Adrenal gland (tissue), 12 donors: ENCODE data around the gene AAR2. TPM values are rescaled to one million over a fixed set of nuclear protein-coding genes. Genes with fewer than 3 reads are reported as not detected.

Experiments used
- DNase-seq, 7 donors: peaks; one replicate each; pipeline ENCODE4 v3.0.0-alpha.2; 2019 to 2020
- H3K27ac ChIP-seq, 5 donors: fragments of 200-600 bp; sonication (generic) in 4 of 5; 1 replicate in 3 of 5; 2 replicates in 2 of 5; pipeline versions ENCODE4 v1.5.1 to v1.8.0; 2016 to 2020; ENCODE audit warnings: mild to moderate bottlenecking in 1 of 5
- H3K27me3 ChIP-seq: fragments of 200-600 bp; 2 replicates; pipeline ENCODE4 v1.8.0; 2021
- H3K36me3 ChIP-seq, 2 donors: fragments of 200-600 bp; replicated peaks in 1 of 2; 1 replicate in 1 of 2; 2 replicates in 1 of 2; pipeline versions ENCODE4 v1.5.1 to v1.8.0; 2018 to 2022
- H3K4me1 ChIP-seq, 2 donors: fragments of 200-600 bp; replicated peaks in 1 of 2; 1 replicate in 1 of 2; 2 replicates in 1 of 2; pipeline versions ENCODE4 v1.5.1 to v1.8.0; 2018 to 2021
- H3K4me3 ChIP-seq, 4 donors: fragments of 200-600 bp; sonication (generic) in 3 of 4; one replicate each; pipeline ENCODE4 v1.5.1; 2016 to 2018
- H3K9me3 ChIP-seq, 3 donors: fragments of 200-600 bp; sonication (generic) in 1 of 3; replicated peaks in 1 of 3; 1 replicate in 2 of 3; 2 replicates in 1 of 3; pipeline versions ENCODE4 v1.5.1 to v1.8.0; 2016 to 2021
- POLR2A ChIP-seq, 2 donors: fragments of 450-650 bp; IDR thresholded peaks; one replicate each; pipeline ENCODE4 v1.6.1; 2017; ENCODE audit warnings: antibody characterized with exemption in 2 of 2, mild to moderate bottlenecking in 2 of 2, moderate library complexity in 1 of 2
- WGBS, 4 donors: extraction: QIAGEN DNeasy Blood & Tissue Kit in 2 of 4; methylation state at CpG; one replicate each; pipeline versions ENCODE4 v1.1.5 to v1.1.7; 2013 to 2017; 5-methylcytosine and 5-hydroxymethylcytosine counted together
- intact Hi-C, 2 donors: fragments of 100-400 bp; cut with DNase I; formaldehyde crosslinking; loops; one replicate each; pipeline versions ENCODE4 v1.14.1 to v1.15.0; 2022 to 2023
- polyA plus RNA-seq, 3 donors: library from polyadenylated mRNA; stranded (reverse); fragments of 200-250 nt in 2 of 3; fragments of 350-450 nt in 1 of 3; fragmentation: Illumina TruSeq in 1 of 3; extraction: RNeasy Lipid Tissue Mini Kit (QIAGEN cat#74804) in 1 of 3; gene quantifications; one replicate each; pipeline ENCODE4 v1.2.3, GENCODE V29; 2013 to 2014
- total RNA-seq, 9 donors: library from RNA; depleted of rRNA in 4 of 9; stranded (reverse); fragments of >200 nt in 4 of 9; fragments of 120-200 nt in 1 of 9; fragmentation: NEBNext Ultra II Directional in 1 of 9; extraction: Animal tissue kit (Norgen Biotek cat#: 25700) in 1 of 9; gene quantifications; one replicate each; pipeline versions ENCODE4 v1.1.0 to v1.2.4, GENCODE V29; 2013 to 2023
- TF ChIP-seq, protein P1 (sequence below), 6 experiments: fragments of 450-650 bp in 4 of 6; fragments of 200-600 bp in 2 of 6; sonication (generic) in 1 of 6; IDR thresholded peaks; 1 replicate in 5 of 6; 2 replicates in 1 of 6; pipeline versions ENCODE4 v1.5.1 to v1.8.0; 2016 to 2021; ENCODE audit warnings: antibody characterized with exemption in 6 of 6, mild to moderate bottlenecking in 2 of 6, moderate library complexity in 1 of 6
- donor health status: healthy with polysubstance abuse.
- donor health status: Bipolar disorder and iron deficiency.
- donor health status: DM: yes; HTN: yes; CAD: no.
- donor health status: DM: no; HTN: no; CAD: no.
- donor health status: DM: no; HTN: no; CAD: no.
- donor health status: DM: yes; HTN: yes; CAD: no.

AAR2 gene
- total and polyA plus RNA-seq, 12 donors, result 11.7 to 50.4 (median 32.6) TPM

DNA sequence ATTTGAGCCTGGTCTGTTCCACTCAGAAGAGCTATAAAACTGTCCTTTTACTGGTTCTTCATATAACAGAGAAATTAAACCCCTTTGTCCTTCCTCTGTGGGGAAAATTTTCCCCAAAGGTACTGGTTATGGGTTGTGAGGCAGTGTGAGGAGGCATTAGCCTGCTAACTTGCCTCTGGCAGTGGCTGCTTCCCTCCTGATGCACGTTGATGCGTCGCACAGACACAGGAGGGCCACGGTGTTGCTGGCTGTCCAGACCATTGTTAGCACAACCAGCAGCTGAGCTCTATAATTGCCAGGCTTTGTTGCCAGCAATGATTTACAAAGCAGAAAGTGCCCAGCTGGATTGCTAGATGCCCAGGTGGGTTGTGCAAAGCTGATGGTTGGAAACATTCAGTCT is 10.1 kb downstream of the AAR2 start:
- peak overlapping the region in 1 of 5 donors; percentile 53 for H3K27ac ChIP-seq
- peak in 1 of 7 donors; percentile 76 for DNase-seq
- H3K27me3 ChIP-seq, result no peaks in the 10 kb centered on the region
- no peaks in the 10 kb centered on the region for H3K9me3 ChIP-seq
- TF ChIP-seq, protein P1, sequence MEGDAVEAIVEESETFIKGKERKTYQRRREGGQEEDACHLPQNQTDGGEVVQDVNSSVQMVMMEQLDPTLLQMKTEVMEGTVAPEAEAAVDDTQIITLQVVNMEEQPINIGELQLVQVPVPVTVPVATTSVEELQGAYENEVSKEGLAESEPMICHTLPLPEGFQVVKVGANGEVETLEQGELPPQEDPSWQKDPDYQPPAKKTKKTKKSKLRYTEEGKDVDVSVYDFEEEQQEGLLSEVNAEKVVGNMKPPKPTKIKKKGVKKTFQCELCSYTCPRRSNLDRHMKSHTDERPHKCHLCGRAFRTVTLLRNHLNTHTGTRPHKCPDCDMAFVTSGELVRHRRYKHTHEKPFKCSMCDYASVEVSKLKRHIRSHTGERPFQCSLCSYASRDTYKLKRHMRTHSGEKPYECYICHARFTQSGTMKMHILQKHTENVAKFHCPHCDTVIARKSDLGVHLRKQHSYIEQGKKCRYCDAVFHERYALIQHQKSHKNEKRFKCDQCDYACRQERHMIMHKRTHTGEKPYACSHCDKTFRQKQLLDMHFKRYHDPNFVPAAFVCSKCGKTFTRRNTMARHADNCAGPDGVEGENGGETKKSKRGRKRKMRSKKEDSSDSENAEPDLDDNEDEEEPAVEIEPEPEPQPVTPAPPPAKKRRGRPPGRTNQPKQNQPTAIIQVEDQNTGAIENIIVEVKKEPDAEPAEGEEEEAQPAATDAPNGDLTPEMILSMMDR (IDR thresholded peaks at IDR 0.05), result no peak
- intact Hi-C loops, result no loop called here
- 89 to 94% (median 91%) methylated on average over 3 to 4 of the region's 4 CpGs for WGBS, 4 donors
- H3K36me3 ChIP-seq, result peaks cover 0 to 77% of the 10 kb centered on the region in 2 donors
- no peak overlapping the region for H3K4me3 ChIP-seq
- H3K4me1 ChIP-seq, result peaks cover 6 to 16% of the 10 kb centered on the region in 2 donors

GRCh38 chr20:36248836-36249235 is 12.6 kb downstream of the AAR2 start:
- intact Hi-C loops, result no loop called here
- H3K36me3 ChIP-seq, result peaks cover 0 to 74% of the 10 kb centered on the region in 2 donors
- no peak overlapping the region for H3K27ac ChIP-seq
- DNase-seq, result no peak
- H3K27me3 ChIP-seq, result no peaks in the 10 kb centered on the region
- no peak overlapping the region for H3K4me3 ChIP-seq
- H3K9me3 ChIP-seq, result no peaks in the 10 kb centered on the region
- peaks cover 0 to 4% of the 10 kb centered on the region in 2 donors for H3K4me1 ChIP-seq
- WGBS, 4 donors, result 77 to 86% (median 86%) methylated on average over 4 of the region's 4 CpGs
- TF ChIP-seq, protein P1 (IDR thresholded peaks at IDR 0.05), result no peak

GRCh38 chr20:36249450-36249849 is 13.2 kb downstream of the AAR2 start:
- TF ChIP-seq POLR2A (IDR thresholded peaks at IDR 0.05), result no peak
- TF ChIP-seq, protein P1 (IDR thresholded peaks at IDR 0.05), result no peak
- Histone ChIP-seq H3K27ac (no peak overlapping the region), H3K27me3 (no peaks in the 10 kb centered on the region), H3K36me3 (peaks cover 0 to 68% of the 10 kb centered on the region in 2 donors), H3K4me3 (no peak overlapping the region), H3K4me1 (no peaks in the 10 kb centered on the region), H3K9me3 (no peaks in the 10 kb centered on the region)
- WGBS, 4 donors, result 78 to 91% (median 83%) methylated on average over 3 of the region's 3 CpGs
- no peak for DNase-seq
- intact Hi-C loops, result no loop called here

DNA sequence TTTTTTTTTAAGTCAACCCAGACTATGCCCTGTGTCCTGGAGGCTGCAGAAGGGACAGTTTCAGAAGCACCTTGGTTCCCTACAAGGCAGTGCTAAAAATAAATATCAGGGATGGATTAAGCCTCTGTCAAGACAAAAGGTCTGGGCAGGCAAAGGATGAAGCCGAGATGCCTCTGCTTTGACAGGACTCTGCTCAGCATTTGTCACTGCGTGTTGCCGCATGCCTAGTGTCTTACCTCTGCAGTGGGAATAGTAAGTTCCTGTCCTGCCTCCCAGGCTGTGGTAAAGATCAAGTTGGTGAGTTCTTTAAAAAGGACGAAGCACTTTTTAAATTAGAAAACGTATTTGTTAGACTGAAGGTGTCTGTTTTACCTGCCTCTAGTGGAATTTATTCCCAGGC is 15.1 kb downstream of the AAR2 start:
- peaks cover 0 to 63% of the 10 kb centered on the region in 2 donors for H3K36me3 ChIP-seq
- 91 to 96% (median 91%) methylated on average over 5 of the region's 5 CpGs for WGBS, 4 donors
- H3K9me3 ChIP-seq, result no peaks in the 10 kb centered on the region
- H3K4me1 ChIP-seq, result no peaks in the 10 kb centered on the region
- no peak for TF ChIP-seq POLR2A (IDR thresholded peaks at IDR 0.05)
- no peak overlapping the region for H3K4me3 ChIP-seq
- no peak for DNase-seq
- H3K27me3 ChIP-seq, result no peaks in the 10 kb centered on the region
- H3K27ac ChIP-seq, result no peak overlapping the region
- intact Hi-C loops, result no loop called here

DNA sequence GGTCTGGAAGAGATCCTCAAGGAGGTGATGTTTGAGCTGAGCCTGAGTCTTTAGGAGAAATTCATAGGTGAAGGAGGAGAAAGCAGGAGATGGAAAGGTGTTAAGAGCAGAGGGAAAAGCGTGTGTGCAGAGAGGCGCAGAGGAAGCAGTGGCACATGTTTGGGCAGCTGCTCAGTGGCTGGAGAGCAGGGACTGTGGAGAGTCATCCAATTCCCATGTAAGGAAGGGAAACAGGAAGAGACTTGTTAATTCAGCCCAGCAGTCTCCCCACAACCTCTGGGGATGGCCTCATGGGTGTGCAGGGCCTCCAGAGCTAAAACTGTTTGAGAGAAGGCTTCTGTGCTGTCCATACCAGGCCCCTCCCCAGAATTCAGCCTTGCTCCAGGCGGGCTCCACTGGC is 16.2 kb downstream of the AAR2 start:
- no peak for DNase-seq
- Histone ChIP-seq H3K36me3 (peaks cover 0 to 59% of the 10 kb centered on the region in 2 donors), H3K27ac (no peak overlapping the region), H3K9me3 (no peaks in the 10 kb centered on the region), H3K4me1 (no peaks in the 10 kb centered on the region), H3K4me3 (no peak overlapping the region), H3K27me3 (no peaks in the 10 kb centered on the region)
- TF ChIP-seq, protein P1 (IDR thresholded peaks at IDR 0.05), result no peak
- TF ChIP-seq POLR2A (IDR thresholded peaks at IDR 0.05), result no peak
- intact Hi-C loops, result no loop called here
- 96 to 100% (median 97%) methylated on average over 3 of the region's 3 CpGs for WGBS, 4 donors
